ENCODE data around the gene EEF1A2.
A peak's percentile ranks its signal among the peaks of the same experiment; 100 is the strongest.

EEF1A2 gene

DNA sequence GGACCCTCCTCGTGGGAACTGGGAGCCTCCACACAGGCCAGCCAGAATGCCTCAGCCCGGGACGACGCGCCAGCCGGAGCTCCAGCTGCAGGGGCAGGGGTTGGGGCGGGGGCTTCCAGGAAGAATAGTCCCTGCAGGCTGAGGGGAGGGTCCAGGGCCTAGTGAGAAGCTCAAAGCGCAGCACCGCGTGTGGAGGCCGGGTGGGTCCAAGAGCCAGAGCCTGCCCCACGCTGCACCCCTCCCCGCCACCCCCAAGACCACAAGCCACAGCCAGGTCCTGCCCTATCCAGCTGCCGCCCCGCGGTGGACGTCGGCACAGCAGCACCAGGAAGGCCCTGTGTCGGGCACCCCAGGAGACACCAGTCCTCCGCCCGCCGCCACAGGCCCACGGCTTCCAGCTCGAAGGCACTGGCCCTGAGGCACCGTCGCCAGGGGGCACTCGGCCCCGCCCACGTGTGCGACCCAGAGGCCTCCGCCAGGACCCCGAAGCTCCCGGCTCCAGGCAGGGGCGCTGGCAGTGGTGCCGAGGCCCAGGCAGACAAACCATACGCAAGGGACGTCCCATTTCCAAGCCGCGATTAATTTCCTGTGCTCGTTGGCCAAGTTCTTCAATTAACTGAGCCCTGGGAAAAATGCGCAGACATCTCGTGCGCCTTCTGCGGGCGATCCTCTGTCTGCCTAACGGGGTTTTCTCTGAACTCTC, 45.9 kb downstream of the EEF1A2 start:
- no peak for DNase-seq (ENCODE audit: low read depth, low spot score)

DNA sequence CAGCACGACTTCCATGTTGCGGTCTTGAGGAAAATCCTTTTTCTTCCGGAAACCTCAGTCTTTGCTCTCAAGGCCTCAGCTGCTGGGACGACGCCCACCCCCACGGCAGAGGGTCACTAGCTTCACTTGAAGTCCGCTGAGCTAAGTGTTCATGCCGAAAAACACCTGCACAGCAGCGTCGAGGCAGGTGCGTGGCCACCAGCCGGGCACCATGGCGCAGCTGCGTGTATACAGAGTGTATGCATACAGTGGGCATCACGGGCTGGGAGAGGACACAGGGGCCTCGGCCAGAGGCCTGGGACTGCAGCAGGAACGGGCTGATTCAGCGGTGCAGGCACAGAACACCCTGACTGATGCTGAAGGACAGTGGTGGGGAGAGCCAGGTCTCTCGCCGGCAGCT, 46.5 kb downstream of the EEF1A2 start:
- no peak for DNase-seq (ENCODE audit: low read depth, low spot score)

DNA sequence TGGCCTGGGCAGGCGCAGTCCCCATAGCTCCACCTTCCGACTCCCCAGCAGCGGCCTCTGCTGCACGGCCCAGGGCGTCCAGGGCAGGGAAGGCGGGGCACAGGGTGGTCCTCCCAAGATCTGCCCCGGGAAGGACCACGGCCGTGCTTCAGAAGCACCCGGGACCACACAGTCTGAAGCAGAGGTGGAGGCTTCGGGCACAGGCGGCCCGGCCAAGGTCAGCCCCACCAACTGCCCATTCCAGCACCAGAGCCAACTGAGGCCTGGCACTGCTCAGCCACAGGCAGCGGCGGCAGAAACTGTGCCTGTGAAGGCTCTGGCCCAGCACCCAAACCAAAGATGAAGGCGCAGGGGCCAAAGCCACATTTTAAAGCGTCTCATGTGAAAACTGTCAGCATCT, 47.1 kb downstream of the EEF1A2 start:
- no peak for DNase-seq (ENCODE audit: low read depth, low spot score)

DNA sequence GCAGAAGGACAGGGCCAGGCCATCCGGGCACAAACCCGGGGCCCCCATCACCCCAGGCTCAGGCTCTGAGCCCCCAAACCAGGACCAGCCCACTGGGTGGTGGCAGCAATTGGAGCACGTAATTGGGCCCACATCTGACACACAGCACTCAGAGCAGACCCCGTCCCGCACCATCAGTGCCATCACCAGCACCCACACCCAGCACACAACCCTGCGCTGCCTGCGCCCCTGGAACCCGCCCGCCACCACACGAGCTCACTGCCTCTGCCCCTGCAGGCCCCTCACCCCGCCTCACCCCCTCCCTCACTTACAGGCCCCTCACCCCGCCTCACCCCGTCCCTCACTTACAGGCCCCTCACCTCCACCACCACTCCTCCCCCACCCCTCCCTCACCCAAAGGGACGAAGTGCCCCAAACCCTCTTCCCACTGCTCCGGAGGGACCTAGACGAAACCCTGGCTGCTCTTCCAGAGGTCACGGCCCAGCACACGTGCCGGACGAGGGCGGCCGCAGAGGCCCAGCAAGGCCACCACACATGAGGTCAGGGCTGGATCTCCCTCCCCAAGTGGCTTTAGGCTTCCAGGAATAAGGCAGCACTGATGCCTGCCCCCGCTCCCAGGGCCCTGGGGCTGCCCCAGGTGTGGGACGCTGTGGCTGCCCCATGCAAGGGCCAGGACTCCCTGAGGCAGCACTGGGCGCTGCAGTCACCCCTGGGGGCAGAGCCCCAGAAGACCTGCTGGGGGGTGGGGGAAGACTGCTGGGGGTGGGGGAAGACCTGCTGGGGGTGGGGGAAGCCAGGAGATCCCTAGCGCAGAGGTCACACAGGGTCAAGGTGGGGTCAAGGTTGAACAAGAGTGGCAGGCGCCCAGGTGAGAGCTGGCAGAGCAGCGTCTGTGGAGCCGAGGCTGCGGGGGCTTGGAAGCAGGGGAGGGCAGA, 48.8 kb downstream of the EEF1A2 start:
- DNase-seq (ENCODE audit: low read depth, low spot score), result no peak

DNA sequence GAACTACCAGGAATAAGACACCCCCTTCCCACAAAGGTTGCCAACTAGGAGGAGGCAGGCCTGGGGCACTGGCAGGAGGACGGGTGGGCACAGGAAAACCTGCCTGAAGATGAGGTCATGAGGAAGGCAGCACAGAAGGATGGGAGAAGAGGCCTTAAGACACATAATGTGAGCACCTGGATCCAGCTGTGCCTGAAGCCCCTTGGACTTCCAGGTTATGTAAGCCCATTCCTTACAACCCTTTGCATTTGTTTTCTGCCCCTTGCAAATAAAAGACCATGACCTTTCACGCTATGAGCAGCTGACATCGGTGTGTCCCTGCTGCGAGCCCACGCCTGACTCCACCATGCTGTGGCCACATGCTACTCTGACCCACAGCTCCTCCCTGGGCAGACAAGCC, 49.9 kb downstream of the EEF1A2 start:
- no peak for DNase-seq (ENCODE audit: low read depth, low spot score)

DNA sequence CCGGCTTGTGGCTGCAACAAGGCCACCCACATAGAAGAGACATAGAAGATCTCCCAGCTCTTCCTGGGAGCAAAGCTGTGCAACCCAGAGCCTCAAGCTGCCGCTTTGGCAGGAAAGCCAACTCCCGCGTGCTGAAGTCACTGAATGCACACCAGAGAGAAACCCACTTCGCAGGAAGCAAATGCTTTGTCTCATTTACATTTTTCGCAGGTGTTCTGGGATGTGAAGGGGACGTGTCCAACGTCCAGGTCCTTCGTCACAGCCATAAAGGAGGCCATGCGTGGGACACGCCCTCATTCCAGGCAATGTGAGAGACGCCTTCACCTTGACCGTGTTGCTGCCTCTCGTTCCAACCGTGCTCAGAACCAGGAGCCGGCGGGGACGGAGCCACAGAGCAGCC, 50.9 kb downstream of the EEF1A2 start:
- no peak for DNase-seq (ENCODE audit: low read depth, low spot score)

DNA sequence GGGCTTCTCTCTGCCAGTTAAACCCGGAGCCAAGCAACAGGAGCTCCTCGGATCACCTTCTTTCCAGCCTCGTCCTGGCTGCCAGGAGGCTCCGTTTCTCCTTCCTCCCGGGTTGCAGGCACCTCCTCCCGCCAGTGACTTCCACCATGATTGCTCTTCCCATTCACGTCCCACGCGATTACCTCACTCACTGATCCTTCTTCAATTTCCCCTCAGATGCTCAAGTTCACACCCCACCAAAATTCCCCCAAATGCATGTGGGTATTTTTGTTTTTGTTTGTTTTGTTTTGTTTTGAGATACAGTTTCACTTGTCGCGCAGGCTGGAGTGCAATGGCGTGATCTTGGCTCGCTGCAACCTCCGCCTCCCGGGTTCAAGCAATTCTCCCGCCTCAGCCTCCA, 51.6 kb downstream of the EEF1A2 start:
- DNase-seq (ENCODE audit: low read depth, low spot score), result no peak

DNA sequence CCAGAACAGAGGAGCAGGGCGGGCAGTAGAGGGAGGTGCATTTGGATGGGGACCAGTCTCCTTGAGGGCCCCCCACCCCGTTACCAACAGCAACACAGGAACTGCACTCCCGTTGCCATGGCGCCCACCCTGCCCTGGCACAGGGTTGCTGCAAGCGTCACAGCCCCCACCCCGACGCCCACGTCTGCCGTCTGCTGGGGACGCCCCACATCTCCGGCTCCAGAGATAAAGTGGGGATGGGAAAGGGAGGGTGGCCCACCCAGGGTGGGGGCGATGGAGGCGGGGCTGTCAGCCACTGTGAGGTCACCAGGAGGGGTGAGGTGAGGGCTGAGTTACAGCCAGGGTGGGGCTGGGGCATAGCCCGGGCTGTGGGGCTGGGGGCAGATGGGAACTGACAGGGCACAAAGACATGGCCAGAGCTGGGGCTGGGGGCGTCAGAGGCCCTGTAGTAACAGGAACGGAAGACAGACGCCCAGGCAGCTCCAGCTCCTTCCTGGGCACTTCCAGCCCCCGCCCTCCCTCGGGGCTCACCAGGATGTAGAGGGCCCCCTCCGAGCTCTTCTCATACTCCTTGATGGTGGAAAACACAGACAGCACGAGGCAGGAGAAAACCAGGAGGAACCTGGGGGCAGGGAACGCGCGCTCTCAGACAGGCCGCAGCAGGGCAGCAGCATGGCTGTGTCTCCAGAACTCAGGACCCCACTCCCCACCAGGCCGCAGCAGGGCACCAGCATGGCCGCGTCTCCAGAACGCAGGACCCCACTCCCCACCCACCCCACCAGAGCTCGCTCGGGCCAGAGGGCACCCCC, 52.5 kb downstream of the EEF1A2 start:
- DNase-seq (ENCODE audit: low read depth, low spot score), result no peak

DNA sequence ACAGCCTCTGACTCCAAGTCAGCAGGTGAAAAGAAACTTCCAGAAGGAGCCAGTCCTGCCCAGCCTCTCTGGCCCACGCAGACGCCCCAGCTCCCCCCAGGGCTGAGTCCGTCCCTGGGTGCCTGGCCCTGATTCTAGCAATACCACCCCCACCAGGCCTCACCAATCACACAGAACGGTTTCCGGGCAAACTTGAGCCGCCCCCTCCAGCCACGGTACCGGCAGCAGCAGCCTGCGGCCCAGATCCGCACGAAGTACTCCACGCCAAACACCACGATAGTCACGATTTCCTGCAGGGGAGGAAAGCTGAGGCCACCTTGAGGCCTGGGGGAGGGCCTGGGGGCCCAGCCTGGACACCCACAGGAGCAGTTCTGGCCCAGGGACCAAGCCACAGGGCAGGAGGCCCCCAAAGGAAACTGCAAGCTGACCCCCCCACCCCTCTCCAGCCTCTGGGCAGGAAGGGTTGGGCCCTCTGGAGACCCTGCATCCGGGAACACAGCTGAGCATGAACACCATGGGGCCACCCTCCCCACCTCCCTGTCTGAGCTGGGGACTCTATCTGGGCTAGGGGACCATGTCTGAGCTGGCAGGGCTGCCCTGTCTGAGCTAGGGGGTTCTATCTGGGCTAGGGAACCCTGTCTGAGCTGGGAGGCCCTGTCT, 53.7 kb downstream of the EEF1A2 start:
- no peak for DNase-seq (ENCODE audit: low read depth, low spot score)

DNA sequence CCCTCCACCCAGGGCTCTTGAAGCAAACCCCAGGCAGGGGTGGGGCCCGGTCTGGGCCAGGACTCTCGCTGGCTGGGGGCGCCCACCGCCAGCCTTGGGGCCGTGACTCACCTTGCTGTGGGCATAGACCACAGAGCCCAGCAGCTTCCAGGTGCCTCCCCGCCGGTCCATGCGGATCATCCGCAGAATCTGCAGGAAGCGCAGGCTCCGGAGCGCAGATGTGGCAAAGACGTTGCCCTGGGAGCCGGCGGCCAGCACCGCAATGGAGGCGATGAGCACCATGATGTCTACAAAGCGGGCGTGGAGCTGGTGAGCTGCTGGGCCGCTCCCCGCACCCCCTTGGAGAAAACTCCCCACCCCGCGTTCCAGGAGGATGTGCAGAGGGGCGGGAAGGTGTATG, 54.3 kb downstream of the EEF1A2 start:
- no peak for DNase-seq (ENCODE audit: low read depth, low spot score)

DNA sequence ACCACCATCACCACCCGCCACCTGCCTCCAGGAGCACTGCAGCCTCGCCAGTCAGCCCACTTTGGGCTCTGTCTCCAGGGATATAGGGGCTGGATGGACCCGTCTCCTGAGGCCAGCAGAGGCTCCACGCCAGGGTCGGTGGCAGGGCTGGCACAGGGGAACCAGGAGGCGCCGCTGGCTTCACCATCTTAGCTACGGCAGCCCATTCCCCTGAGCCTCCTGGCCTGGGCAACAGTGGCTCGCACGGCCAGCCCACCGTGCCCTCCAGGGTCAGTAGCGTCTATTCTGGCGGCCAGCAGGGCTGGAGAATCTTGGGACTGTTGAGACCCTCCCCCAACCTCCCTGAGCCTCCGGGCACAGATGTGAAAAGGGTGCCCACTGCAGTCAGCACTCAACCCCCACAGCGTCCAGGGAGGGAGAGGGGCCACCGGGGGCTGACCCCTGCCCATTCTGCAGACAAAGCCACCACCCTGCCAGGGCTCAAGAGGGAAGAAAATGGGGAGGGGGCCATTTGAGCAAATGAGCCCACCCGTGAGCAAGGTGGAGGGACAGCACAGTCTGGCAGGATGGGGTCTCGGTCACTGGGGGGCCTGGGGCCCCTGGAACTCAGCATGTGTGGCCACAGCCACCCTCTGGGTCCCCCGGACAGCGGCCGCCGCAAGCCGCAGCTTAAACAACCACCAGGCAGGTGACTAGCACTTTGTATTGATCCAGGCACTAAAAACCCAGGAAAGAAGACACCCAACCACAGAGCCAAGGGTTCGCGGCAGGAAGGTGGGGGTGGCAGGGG, 55.1 kb downstream of the EEF1A2 start:
- no peak for DNase-seq (ENCODE audit: low read depth, low spot score)

DNA sequence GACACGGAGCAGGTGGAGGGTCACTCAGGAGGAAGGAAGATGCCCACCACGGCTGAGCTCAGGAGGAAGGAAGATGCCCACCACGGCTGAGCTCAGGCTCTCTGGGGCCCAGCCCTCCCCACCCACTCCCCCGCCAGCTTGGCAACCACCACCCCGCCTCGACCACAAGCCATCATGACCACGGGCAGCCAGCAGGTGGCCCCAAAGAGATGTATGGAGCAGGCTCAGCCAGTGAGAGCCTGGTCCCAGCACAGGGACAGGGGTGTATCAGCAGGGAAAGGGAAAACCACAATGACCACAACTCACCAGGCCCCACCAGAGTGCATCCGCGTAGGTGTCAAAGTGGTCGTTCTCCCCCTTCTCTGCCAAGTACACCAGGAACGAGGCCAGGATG, 56.8 kb downstream of the EEF1A2 start:
- DNase-seq (ENCODE audit: low read depth, low spot score), result peak; percentile 39

DNA sequence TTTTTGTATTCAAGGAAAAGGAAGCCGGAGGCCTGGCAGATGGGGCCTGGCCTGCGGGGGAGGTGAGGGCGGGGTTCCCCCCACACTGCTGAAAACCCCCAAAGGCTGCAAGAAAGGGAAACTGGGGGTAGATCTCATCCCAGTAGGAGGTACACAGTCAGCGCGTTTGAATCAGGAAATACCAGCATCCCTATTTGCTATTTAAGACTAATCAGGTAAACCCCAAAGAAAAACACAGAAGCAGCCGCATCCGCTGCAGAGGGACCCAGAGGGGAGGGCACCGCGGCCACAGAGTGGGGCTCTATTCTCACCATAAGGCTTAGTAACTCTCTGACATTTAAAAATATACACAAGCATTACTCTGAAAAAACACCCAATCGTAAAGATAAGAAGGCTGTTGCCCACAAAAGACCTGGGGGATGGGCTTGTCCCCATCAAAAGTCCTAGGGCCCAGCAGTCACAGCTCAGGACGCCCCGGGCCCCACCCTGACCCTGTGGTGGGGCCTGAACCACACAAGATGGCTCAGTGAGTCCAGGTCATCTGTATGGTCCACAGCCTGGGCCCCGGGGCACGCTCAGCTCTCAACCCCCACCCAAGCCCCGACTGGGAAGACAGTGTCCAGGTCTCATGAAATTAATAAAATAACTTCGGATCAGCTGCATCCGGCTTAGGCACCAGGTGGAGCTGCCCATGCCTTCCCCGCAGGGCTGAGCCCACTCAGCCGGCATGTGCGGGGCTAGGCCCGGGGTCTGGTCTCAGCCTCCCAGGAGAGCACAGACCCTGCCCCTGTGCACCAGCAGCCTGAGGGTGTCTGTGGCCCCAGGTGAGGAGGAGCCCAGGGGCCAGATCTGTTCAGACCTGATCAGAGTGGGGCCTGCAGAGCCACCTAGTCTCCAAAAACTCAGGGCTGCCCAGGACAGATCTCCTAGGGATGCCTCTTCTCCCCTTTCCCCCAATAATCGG, 57.5 kb downstream of the EEF1A2 start:
- DNase-seq (ENCODE audit: low read depth, low spot score), result no peak

DNA sequence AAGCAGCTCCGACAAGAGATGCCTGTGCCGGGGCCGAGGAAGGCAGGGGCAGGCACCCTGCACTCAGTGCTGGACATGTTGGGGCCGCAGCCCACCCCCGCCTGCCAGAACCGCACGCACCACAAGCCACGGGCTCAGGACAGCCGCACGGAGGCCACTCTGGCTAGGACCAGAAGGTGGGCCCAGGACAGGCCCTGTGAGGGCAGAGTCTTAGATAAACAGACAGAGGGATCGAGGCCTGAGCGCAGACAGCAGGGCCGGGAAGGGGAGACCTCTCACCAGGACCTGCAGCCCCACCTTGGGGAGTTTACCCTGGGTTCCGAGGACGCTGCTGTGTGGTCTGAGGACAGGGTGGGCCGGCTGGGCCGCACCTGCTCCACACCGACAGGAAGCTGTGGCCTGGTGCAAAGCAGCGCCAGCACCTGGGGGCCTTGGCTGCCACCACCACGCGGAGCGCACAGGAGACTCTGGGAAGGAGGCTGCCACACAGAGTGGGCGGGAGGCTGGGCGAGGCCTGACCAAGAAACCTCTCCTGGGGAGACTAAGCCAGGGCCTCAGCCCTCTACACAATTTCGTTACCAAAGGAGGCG, 58.4 kb downstream of the EEF1A2 start:
- DNase-seq (ENCODE audit: low read depth, low spot score), result no peak

DNA sequence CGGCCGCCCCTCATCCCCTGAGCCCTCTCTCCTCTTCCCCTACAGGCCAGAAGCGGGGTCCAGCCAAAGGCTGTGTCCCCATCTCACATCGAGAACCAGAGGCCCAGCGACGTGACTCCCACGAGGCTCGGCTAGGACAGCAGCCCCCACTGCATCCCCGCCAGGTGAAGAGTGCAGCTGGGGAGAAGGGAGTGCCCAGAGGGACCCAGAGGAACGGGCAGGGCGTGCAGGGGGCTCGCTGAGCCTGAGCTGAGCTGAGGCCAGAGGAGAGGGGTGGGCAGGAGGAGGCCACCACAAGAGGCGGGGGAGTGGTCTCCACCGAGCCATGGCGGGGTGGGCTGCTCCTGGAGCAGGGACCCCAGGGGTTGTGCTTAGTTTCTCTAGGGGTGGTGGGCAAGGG, 59.0 kb downstream of the EEF1A2 start:
- DNase-seq (ENCODE audit: low read depth, low spot score), result no peak

DNA sequence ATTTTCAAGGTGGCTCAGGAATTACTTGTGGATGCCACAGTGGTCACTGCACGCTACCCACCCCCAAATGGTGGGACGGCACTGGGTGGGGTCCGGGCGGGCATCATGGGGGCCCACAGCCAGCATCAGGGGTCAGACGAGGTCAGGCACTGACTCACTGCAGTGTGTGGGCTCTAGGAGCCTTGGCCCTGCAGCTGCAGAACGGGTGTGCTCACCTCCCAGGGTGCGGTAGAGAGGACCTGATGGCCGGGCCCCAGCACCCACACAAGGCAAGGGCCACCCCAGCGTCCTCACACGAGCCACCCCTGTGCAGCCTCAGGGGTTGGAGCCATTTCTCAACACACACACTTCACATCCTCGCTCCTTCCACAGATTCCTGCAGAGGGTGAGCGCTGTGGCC, 60.8 kb downstream of the EEF1A2 start:
- DNase-seq (ENCODE audit: low read depth, low spot score), result no peak
